Ovary (tissue), 9 donors: ENCODE data around the gene FAAP24. TPM values are rescaled to one million over a fixed set of nuclear protein-coding genes. Genes with fewer than 3 reads are reported as not detected.
"Not testable (repeated sequence)": the region's sequence is repeated elsewhere in the genome, so short reads cannot be mapped to it uniquely, and the experiment has no call there.

ENCODE experiments used
- DNase-seq, 5 donors: peaks; one replicate each; pipeline ENCODE4 v3.0.0-alpha.2; 2019 to 2020
- H3K27ac ChIP-seq, 2 donors: fragments of 200-600 bp; one replicate each; pipeline versions ENCODE4 v1.5.1 to v1.8.0; 2019 to 2022
- H3K27me3 ChIP-seq: fragments of 200-600 bp; one replicate; pipeline ENCODE4 v1.8.0; 2022
- H3K36me3 ChIP-seq: fragments of 200-600 bp; sonication (generic); one replicate; pipeline ENCODE4 v1.5.1; 2019
- H3K4me1 ChIP-seq: one replicate; pipeline ENCODE4 v1.8.1; 2013; ENCODE audit warnings: mild to moderate bottlenecking, moderate library complexity; ENCODE audit not compliant: insufficient read depth
- H3K4me3 ChIP-seq: fragments of 200-600 bp; sonication (generic); one replicate; pipeline ENCODE4 v1.5.1; 2017
- H3K9me3 ChIP-seq, 2 donors: fragments of 200-600 bp in 1 of 2; sonication (generic) in 1 of 2; one replicate each; pipeline versions ENCODE4 v1.5.1 to v1.8.1; 2013 to 2019; ENCODE audit warnings: mild to moderate bottlenecking in 1 of 2, moderate library complexity in 1 of 2
- EP300 ChIP-seq: sonication (generic); formaldehyde crosslinking; IDR thresholded peaks from one replicate; pipeline ENCODE4 v1.6.1; 2017; ENCODE audit warnings: antibody characterized with exemption
- POLR2A ChIP-seq: fragments of 450-650 bp; IDR thresholded peaks from one replicate; pipeline ENCODE4 v1.6.1; 2017; ENCODE audit warnings: antibody characterized with exemption, mild to moderate bottlenecking, moderate library complexity
- WGBS, 3 donors: extraction: QIAGEN DNeasy Blood & Tissue Kit in 1 of 3; methylation state at CpG; one replicate each; pipeline versions ENCODE4 v1.1.5 to v1.1.7; 2013 to 2017; 5-methylcytosine and 5-hydroxymethylcytosine counted together
- intact Hi-C, 4 donors: fragments of 100-400 bp; cut with DNase I; formaldehyde crosslinking; loops; one replicate each; pipeline versions ENCODE4 v1.11.0 to v1.15.1; 2022 to 2023
- polyA plus RNA-seq, 2 donors: library from polyadenylated mRNA; stranded (reverse); fragments of 200-250 nt in 1 of 2; fragments of 350-450 nt in 1 of 2; fragmentation: Illumina TruSeq in 1 of 2; extraction: RNeasy Lipid Tissue Mini Kit (QIAGEN cat#74804) in 1 of 2; gene quantifications; one replicate each; pipeline ENCODE4 v1.2.3, GENCODE V29; 2013 to 2014
- total RNA-seq, 7 donors: library from RNA; depleted of rRNA in 2 of 7; stranded (reverse); fragments of >200 nt in 2 of 7; fragmentation: NEBNext Ultra II Directional in 3 of 7; extraction: Animal tissue kit (Norgen Biotek cat#: 25700) in 3 of 7; gene quantifications; one replicate each; pipeline versions ENCODE4 v1.1.0 to v1.2.4, GENCODE V29; 2016 to 2023
- TF ChIP-seq, protein P1 (sequence below), 3 donors: fragments of 450-650 bp in 2 of 3; fragments of 200-600 bp in 1 of 3; IDR thresholded peaks; one replicate each; pipeline versions ENCODE4 v1.5.1 to v1.8.0; 2016 to 2022; ENCODE audit warnings: antibody characterized with exemption in 3 of 3, mild to moderate bottlenecking in 1 of 3
- donor health status: DM: no; HTN: no; CAD: no; lungs with moderate emphysema.
- donor health status: DM: no; HTN: no; CAD: no.
- donor health status: Bipolar disorder and iron deficiency.
- donor health status: DM: yes; HTN: yes; CAD: no.
- donor health status: DM: no; HTN: no; CAD: no.
- donor health status: DM: yes; HTN: yes; CAD: no.

The FAAP24 gene
- total and polyA plus RNA-seq, 9 donors, result 0.57 to 2.7 (median 1.7) TPM

GRCh38 chr19:33005440-33005839 is 33.4 kb downstream of the FAAP24 start:
- DNase-seq, result no peak
- Histone ChIP-seq H3K36me3 (no peaks in the 10 kb centered on the region), H3K9me3 (no peaks in the 10 kb centered on the region), H3K27ac (no peak overlapping the region), H3K4me1 (no peaks in the 10 kb centered on the region), H3K27me3 (no peaks in the 10 kb centered on the region), H3K4me3 (no peak overlapping the region)
- 89 to 92% (median 91%) methylated on average over 5 of the region's 5 CpGs for WGBS, 3 donors
- intact Hi-C loops, result no loop called here
- TF ChIP-seq EP300 (no peak), POLR2A (no peak)
- TF ChIP-seq, protein P1, sequence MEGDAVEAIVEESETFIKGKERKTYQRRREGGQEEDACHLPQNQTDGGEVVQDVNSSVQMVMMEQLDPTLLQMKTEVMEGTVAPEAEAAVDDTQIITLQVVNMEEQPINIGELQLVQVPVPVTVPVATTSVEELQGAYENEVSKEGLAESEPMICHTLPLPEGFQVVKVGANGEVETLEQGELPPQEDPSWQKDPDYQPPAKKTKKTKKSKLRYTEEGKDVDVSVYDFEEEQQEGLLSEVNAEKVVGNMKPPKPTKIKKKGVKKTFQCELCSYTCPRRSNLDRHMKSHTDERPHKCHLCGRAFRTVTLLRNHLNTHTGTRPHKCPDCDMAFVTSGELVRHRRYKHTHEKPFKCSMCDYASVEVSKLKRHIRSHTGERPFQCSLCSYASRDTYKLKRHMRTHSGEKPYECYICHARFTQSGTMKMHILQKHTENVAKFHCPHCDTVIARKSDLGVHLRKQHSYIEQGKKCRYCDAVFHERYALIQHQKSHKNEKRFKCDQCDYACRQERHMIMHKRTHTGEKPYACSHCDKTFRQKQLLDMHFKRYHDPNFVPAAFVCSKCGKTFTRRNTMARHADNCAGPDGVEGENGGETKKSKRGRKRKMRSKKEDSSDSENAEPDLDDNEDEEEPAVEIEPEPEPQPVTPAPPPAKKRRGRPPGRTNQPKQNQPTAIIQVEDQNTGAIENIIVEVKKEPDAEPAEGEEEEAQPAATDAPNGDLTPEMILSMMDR (IDR thresholded peaks at IDR 0.05), result no peak

DNA sequence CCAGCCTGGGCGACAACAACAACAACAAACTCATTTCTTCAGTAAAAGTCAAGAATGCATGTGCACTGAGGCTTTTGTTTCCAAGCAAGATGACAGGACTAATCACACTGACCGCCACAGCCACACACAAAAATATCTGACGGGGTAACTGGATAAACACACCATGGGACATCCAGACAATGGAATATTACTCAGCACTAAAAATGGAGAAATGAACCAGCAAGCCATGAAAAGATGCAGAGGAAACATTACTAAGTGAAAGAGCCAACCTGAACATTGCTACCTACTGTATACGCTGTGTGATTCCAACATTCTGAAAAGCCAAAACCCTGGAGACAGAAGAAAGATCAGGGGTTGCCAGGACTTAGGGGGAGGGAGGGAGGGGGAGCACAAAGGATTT is 36.7 kb downstream of the FAAP24 start:
- TF ChIP-seq EP300 (no peak), POLR2A (no peak)
- TF ChIP-seq, protein P1 (IDR thresholded peaks at IDR 0.05), result no peak
- H3K4me3 ChIP-seq, result no peak overlapping the region
- WGBS, 3 donors, result 96 to 99% (median 96%) methylated on average over 4 of the region's 4 CpGs
- no peak for DNase-seq
- H3K9me3 ChIP-seq, result no peaks in the 10 kb centered on the region
- no peaks in the 10 kb centered on the region for H3K4me1 ChIP-seq
- no peak overlapping the region for H3K27ac ChIP-seq
- intact Hi-C loops, result no loop called here
- H3K36me3 ChIP-seq, result no peaks in the 10 kb centered on the region
- H3K27me3 ChIP-seq, result no peaks in the 10 kb centered on the region

- H3K36me3 ChIP-seq, H3K9me3 ChIP-seq, H3K27me3 ChIP-seq, intact Hi-C loops, DNase-seq, H3K4me1 ChIP-seq, H3K4me3 ChIP-seq, H3K27ac ChIP-seq: not testable (repeated sequence)
- WGBS, 3 donors, result 94 to 95% (median 94%) methylated on average over 4 of the region's 4 CpGs
These were observed 38.8 kb downstream of the FAAP24 start for GRCh38 chr19:33010891-33011290.

- TF ChIP-seq, protein P1 (IDR thresholded peaks at IDR 0.05), result no peak
- no peak for TF ChIP-seq EP300
- TF ChIP-seq POLR2A, result no peak
- DNase-seq, result no peak
- Histone ChIP-seq H3K27ac (no peak overlapping the region), H3K4me1 (no peaks in the 10 kb centered on the region), H3K9me3 (no peaks in the 10 kb centered on the region), H3K4me3 (no peak overlapping the region), H3K27me3 (no peaks in the 10 kb centered on the region), H3K36me3 (no peaks in the 10 kb centered on the region)
- 51 to 60% (median 60%) methylated on average over 11 of the region's 11 CpGs for WGBS, 3 donors
- intact Hi-C loops, result no loop called here
These were observed 50.6 kb downstream of the FAAP24 start for GRCh38 chr19:33022472-33023116.

GRCh38 chr19:33024398-33024797 is 52.4 kb downstream of the FAAP24 start:
- H3K4me1 ChIP-seq, result no peaks in the 10 kb centered on the region
- 89 to 93% (median 93%) methylated on average over 8 of the region's 8 CpGs for WGBS, 3 donors
- H3K27ac ChIP-seq, result no peak overlapping the region
- no peaks in the 10 kb centered on the region for H3K27me3 ChIP-seq
- H3K4me3 ChIP-seq, result no peak overlapping the region
- no peaks in the 10 kb centered on the region for H3K9me3 ChIP-seq
- no peaks in the 10 kb centered on the region for H3K36me3 ChIP-seq
- TF ChIP-seq POLR2A (no peak), EP300 (no peak)
- TF ChIP-seq, protein P1 (IDR thresholded peaks at IDR 0.05), result no peak
- intact Hi-C loops, result no loop called here
- no peak for DNase-seq

DNA sequence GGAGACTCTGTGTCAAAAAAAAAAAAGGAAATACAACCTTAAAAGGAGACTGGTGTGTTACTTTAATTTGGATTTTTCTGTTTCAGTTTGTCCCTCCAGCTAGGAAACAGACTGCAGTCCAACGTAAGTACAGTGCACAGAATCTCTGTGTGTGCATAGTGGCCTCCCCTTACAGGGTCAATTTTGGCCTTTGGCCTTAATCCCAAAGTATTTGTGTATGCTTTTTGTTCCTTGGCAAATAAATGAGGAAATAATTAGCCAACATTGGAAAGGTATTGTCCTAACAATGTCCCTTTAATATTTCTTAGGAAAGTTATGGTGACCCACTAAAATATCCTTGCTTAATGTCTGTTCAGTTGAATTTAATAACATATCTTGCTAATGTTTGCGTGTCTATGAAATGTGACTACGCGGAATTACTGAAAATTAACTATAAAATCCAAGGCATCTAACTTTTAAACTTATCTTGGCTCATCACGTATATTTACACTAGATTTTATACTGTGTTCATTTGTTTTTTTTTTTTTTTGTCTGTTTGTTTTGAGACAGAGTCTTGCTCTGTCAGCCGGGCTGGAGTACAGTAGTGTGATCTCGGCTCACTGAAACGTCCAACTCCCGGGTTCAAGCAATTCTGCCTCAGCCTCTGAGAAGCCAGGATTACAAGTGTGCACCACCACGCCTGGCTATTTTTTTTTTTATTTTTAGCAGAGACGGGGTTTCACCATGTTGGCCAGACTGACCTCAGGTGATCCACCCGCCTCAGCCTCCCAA is 53.6 kb downstream of the FAAP24 start:
- DNase-seq, H3K4me3 ChIP-seq, H3K27me3 ChIP-seq, H3K36me3 ChIP-seq, intact Hi-C loops, H3K9me3 ChIP-seq, H3K4me1 ChIP-seq, H3K27ac ChIP-seq: not testable (repeated sequence)
- WGBS, 3 donors, result 84 to 89% (median 85%) methylated on average over 12 of the region's 12 CpGs

GRCh38 chr19:33026602-33027001 is 54.6 kb downstream of the FAAP24 start:
- H3K27ac ChIP-seq, H3K27me3 ChIP-seq, DNase-seq, H3K36me3 ChIP-seq, H3K9me3 ChIP-seq, intact Hi-C loops, H3K4me1 ChIP-seq, H3K4me3 ChIP-seq: not testable (repeated sequence)
- 86 to 97% (median 89%) methylated on average over 5 of the region's 5 CpGs for WGBS, 3 donors
